ENCODE data around the gene ADD3.

The ADD3 gene

DNA sequence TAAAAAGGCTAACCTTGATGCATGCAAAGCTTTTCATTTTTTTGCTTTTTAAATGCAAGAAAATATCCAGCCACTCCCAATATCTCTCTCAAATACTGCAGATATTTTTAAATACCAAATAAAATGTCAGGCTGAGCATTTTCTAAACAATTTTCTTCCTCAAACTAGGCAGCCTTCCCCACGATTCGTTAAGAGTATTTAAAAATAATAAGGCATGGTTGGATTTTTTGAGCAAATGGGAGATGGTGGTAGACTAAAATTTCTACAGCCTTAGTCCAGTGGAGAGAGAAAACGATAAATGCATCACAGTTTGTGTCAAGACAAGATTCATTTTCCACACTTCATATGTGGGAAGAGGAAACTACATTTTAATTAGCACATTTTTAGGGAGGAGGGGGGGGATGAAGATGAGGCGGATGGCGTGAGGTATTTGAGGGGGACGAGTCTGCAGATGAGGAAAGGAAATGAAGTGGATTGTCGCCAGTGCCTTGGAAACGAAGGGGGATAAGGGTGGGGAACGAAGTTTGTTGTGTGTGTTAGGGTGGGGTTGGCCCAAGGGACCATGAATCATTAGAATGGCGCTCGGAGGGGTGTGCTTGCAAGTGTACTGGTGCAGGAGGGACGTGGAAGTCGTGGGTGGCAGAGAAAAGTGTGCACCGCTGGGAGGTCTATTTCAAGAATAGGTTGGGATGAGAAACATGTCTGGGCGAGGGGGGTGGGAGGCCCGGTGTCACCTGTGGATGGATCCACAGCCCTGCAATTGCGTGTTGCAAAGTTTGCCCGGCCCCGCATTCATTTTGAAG lies 1.2 kb upstream of the ADD3 start (continued):
- TF ChIP-seq, protein P1, sequence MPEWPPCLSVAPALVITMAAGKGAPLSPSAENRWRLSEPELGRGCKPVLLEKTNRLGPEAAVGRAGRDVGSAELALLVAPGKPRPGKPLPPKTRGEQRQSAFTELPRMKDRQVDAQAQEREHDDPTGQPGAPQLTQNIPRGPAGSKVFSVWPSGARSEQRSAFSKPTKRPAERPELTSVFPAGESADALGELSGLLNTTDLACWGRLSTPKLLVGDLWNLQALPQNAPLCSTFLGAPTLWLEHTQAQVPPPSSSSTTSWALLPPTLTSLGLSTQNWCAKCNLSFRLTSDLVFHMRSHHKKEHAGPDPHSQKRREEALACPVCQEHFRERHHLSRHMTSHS (tag by site-specific recombination; IDR thresholded peaks at IDR 0.05), result no peak
- TF ChIP-seq ZNF391 (tag by site-specific recombination; IDR thresholded peaks at IDR 0.05; ENCODE audit: borderline replicate concordance, low read depth) (no peak), OVOL3 (tag by site-specific recombination; IDR thresholded peaks at IDR 0.05) (no peak), ZNF645 (tag by site-specific recombination; IDR thresholded peaks at IDR 0.05) (no peak), ZFHX2 (tag by site-specific recombination; conservative IDR thresholded peaks at IDR 0.05) (peak; percentile 68), ZNF184 (tag by site-specific recombination; IDR thresholded peaks at IDR 0.05) (no peak), ZNF701 (tag by site-specific recombination; IDR thresholded peaks at IDR 0.05) (no peak), HOXD13 (CRISPR knock-in tag; IDR thresholded peaks at IDR 0.05; ENCODE audit: borderline replicate concordance) (no peak), ZNF791 (tag by site-specific recombination; IDR thresholded peaks at IDR 0.05) (no peak), ZNF37A (tag by site-specific recombination; IDR thresholded peaks at IDR 0.05) (no peak), TRIM28 (IDR thresholded peaks at IDR 0.05; ENCODE audit: borderline replicate concordance, low read length) (no peak), ZNF433 (tag by site-specific recombination; IDR thresholded peaks at IDR 0.05; ENCODE audit: low read depth) (no peak), ZNF239 (tag by site-specific recombination; IDR thresholded peaks at IDR 0.05) (no peak), ZNF211 (tag by site-specific recombination; IDR thresholded peaks at IDR 0.05; ENCODE audit: low read depth) (no peak), ZSCAN16 (tag by site-specific recombination; IDR thresholded peaks at IDR 0.05) (no peak), ZNF174 (tag by site-specific recombination; IDR thresholded peaks at IDR 0.05) (no peak), ZNF776 (tag by site-specific recombination; IDR thresholded peaks at IDR 0.05; ENCODE audit: borderline replicate concordance) (no peak), ZBTB1 (tag by site-specific recombination; IDR thresholded peaks at IDR 0.05) (no peak), MYNN (tag by site-specific recombination; IDR thresholded peaks at IDR 0.05; ENCODE audit: borderline replicate concordance) (no peak), KLF16 (tag by site-specific recombination; IDR thresholded peaks at IDR 0.05) (no peak), ZNF121 (tag by site-specific recombination; IDR thresholded peaks at IDR 0.05) (no peak), SCRT1 (tag by site-specific recombination; IDR thresholded peaks at IDR 0.05; ENCODE audit: borderline replicate concordance) (peak; percentile 33; the same call in 1 of the 2 replicates), ZNF132 (tag by site-specific recombination; IDR thresholded peaks at IDR 0.05; ENCODE audit: borderline replicate concordance) (no peak), ZNF658 (tag by site-specific recombination; IDR thresholded peaks at IDR 0.05) (no peak)
- TF ChIP-seq, protein P2, sequence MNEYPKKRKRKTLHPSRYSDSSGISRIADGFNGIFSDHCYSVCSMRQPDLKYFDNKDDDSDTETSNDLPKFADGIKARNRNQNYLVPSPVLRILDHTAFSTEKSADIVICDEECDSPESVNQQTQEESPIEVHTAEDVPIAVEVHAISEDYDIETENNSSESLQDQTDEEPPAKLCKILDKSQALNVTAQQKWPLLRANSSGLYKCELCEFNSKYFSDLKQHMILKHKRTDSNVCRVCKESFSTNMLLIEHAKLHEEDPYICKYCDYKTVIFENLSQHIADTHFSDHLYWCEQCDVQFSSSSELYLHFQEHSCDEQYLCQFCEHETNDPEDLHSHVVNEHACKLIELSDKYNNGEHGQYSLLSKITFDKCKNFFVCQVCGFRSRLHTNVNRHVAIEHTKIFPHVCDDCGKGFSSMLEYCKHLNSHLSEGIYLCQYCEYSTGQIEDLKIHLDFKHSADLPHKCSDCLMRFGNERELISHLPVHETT (tag by site-specific recombination; IDR thresholded peaks at IDR 0.05), result no peak; the same call in 1 of the 2 replicates
- TF ChIP-seq, protein P3, sequence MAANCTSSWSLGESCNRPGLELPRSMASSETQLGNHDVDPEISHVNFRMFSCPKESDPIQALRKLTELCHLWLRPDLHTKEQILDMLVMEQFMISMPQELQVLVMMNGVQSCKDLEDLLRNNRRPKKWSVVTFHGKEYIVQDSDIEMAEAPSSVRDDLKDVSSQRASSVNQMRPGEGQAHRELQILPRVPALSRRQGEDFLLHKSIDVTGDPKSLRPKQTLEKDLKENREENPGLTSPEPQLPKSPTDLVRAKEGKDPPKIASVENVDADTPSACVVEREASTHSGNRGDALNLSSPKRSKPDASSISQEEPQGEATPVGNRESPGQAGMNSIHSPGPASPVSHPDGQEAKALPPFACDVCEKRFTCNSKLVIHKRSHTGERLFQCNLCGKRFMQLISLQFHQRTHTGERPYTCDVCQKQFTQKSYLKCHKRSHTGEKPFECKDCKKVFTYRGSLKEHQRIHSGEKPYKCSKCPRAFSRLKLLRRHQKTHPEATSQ (tag by site-specific recombination; IDR thresholded peaks at IDR 0.05), result no peak
- TF ChIP-seq, protein P4, sequence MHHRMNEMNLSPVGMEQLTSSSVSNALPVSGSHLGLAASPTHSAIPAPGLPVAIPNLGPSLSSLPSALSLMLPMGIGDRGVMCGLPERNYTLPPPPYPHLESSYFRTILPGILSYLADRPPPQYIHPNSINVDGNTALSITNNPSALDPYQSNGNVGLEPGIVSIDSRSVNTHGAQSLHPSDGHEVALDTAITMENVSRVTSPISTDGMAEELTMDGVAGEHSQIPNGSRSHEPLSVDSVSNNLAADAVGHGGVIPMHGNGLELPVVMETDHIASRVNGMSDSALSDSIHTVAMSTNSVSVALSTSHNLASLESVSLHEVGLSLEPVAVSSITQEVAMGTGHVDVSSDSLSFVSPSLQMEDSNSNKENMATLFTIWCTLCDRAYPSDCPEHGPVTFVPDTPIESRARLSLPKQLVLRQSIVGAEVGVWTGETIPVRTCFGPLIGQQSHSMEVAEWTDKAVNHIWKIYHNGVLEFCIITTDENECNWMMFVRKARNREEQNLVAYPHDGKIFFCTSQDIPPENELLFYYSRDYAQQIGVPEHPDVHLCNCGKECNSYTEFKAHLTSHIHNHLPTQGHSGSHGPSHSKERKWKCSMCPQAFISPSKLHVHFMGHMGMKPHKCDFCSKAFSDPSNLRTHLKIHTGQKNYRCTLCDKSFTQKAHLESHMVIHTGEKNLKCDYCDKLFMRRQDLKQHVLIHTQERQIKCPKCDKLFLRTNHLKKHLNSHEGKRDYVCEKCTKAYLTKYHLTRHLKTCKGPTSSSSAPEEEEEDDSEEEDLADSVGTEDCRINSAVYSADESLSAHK (tag by site-specific recombination; IDR thresholded peaks at IDR 0.05), result no peak
- TF ChIP-seq, protein P5, sequence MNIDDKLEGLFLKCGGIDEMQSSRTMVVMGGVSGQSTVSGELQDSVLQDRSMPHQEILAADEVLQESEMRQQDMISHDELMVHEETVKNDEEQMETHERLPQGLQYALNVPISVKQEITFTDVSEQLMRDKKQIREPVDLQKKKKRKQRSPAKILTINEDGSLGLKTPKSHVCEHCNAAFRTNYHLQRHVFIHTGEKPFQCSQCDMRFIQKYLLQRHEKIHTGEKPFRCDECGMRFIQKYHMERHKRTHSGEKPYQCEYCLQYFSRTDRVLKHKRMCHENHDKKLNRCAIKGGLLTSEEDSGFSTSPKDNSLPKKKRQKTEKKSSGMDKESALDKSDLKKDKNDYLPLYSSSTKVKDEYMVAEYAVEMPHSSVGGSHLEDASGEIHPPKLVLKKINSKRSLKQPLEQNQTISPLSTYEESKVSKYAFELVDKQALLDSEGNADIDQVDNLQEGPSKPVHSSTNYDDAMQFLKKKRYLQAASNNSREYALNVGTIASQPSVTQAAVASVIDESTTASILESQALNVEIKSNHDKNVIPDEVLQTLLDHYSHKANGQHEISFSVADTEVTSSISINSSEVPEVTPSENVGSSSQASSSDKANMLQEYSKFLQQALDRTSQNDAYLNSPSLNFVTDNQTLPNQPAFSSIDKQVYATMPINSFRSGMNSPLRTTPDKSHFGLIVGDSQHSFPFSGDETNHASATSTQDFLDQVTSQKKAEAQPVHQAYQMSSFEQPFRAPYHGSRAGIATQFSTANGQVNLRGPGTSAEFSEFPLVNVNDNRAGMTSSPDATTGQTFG (tag by site-specific recombination; IDR thresholded peaks at IDR 0.05; ENCODE audit: borderline replicate concordance), result no peak

Data from HEK293 (cell line).